Natural killer cell treated with Interleukin-12 subunit alpha and Interleukin-12 subunit beta and Interleukin-15 and Interleukin-18, amount 100 ng/mL, for 72 hours (primary cell): Measurements from ENCODE around the gene RELB. TPM values are rescaled to one million over a fixed set of nuclear protein-coding genes. Genes with fewer than 3 reads are reported as not detected.

Experiments used
- ATAC-seq, 2 donors: fragments of 150-1000 bp; cut with Tn5 transposase in 1 of 2; sonication (Bioruptor Pico), chemical (Tn5 transposase) in 1 of 2; 2 replicates each; pipeline ENCODE4 v1.10.0; 2021
- DNase-seq: peaks from one replicate; pipeline ENCODE4 v3.0.0; 2022; ENCODE audit warnings: low spot score
- H3K27ac Mint-ChIP-seq, 2 donors: 1 replicate in 1 of 2; 2 replicates in 1 of 2; pipeline ENCODE4 v1.8.0; 2022; ENCODE audit warnings: mixed read lengths in 2 of 2, mild to moderate bottlenecking in 1 of 2, moderate library complexity in 1 of 2
- H3K27me3 Mint-ChIP-seq, 2 donors: 1 replicate in 1 of 2; 2 replicates in 1 of 2; pipeline ENCODE4 v1.8.0; 2022; ENCODE audit warnings: mixed read lengths in 2 of 2
- H3K36me3 Mint-ChIP-seq: one replicate; pipeline ENCODE4 v1.8.0; 2022; ENCODE audit warnings: mixed read lengths
- H3K4me1 Mint-ChIP-seq, 2 donors: 1 replicate in 1 of 2; 2 replicates in 1 of 2; pipeline ENCODE4 v1.8.0; 2022; ENCODE audit warnings: low read depth in 2 of 2, mixed read lengths in 2 of 2, mild to moderate bottlenecking in 1 of 2
- H3K4me3 Mint-ChIP-seq: one replicate; pipeline ENCODE4 v1.8.0; 2022; ENCODE audit warnings: mixed read lengths
- H3K9me3 Mint-ChIP-seq: 2 replicates; pipeline ENCODE4 v1.8.0; 2022; ENCODE audit warnings: mixed read lengths
- total RNA-seq, 2 donors: library from RNA; stranded (reverse); gene quantifications; one replicate each; pipeline ENCODE4 v1.2.3, GENCODE V29; 2022

RELB gene
- total RNA-seq, 2 donors from 2014 or later, result 47.0 to 81.6 TPM

- ATAC-seq (peak; percentile 77 to 80), DNase-seq (peak; percentile 88)
- peak within 1 kb of the TSS; percentile 78 to 98 for H3K27ac Mint-ChIP-seq
- H3K9me3 Mint-ChIP-seq, result no peaks in the 10 kb centered on the region
- no peaks in the 10 kb centered on the region for H3K27me3 Mint-ChIP-seq
- no peaks in the 10 kb centered on the region for H3K36me3 Mint-ChIP-seq
- peak within 1 kb of the TSS; percentile 83 for H3K4me3 Mint-ChIP-seq
- peaks cover 21 to 31% of the 10 kb centered on the region in 2 donors for H3K4me1 Mint-ChIP-seq
Measured at GRCh38 chr19:45076029-45076850, 75.0 kb downstream of the RELB start, which contains the start of gene ZNF296. TSS of gene ZNF296 (minus strand) at chr19:45076478. CDS start at chr19:45076373, 105 bp downstream.

- peaks cover 7% of the 10 kb centered on the region for H3K36me3 Mint-ChIP-seq
Measured at GRCh38 chr19:45076851-45077730, 75.8 kb downstream of the RELB start.

GRCh38 chr19:45078390-45079062, 77.3 kb downstream of the RELB start:
- H3K9me3 Mint-ChIP-seq, result no peaks in the 10 kb centered on the region
- no peaks in the 10 kb centered on the region for H3K27me3 Mint-ChIP-seq
- peak overlapping the region; percentile 100 for H3K4me3 Mint-ChIP-seq
- H3K27ac Mint-ChIP-seq, result peak overlapping the region; percentile 98 to 99
- peaks cover 33 to 42% of the 10 kb centered on the region in 2 donors for H3K4me1 Mint-ChIP-seq
- no peak for DNase-seq
- peaks cover 11% of the 10 kb centered on the region for H3K36me3 Mint-ChIP-seq
- no peak for ATAC-seq

More at GRCh38 chr19:45076851-45077730, 75.8 kb downstream of the RELB start:
- no peak for DNase-seq
- no peaks in the 10 kb centered on the region for H3K9me3 Mint-ChIP-seq
- ATAC-seq, result no peak
- H3K4me1 Mint-ChIP-seq, result peaks cover 29 to 39% of the 10 kb centered on the region in 2 donors
- peak overlapping the region; percentile 83 for H3K4me3 Mint-ChIP-seq
- peak overlapping the region; percentile 78 to 98 for H3K27ac Mint-ChIP-seq
- no peaks in the 10 kb centered on the region for H3K27me3 Mint-ChIP-seq

GRCh38 chr19:45079063-45079910, 78.0 kb downstream of the RELB start, which contains the start of gene GEMIN7:
TSS of gene GEMIN7 (plus strand) at chr19:45079260. CDS start at chr19:45090115, 10,855 bp downstream.
- peak; percentile 86 for DNase-seq
- peak within 1 kb of the TSS; percentile 100 for H3K4me3 Mint-ChIP-seq
- H3K4me1 Mint-ChIP-seq, result peaks cover 33 to 42% of the 10 kb centered on the region in 2 donors
- H3K27me3 Mint-ChIP-seq, result no peaks in the 10 kb centered on the region
- peak; percentile 83 to 84 for ATAC-seq
- peaks cover 11% of the 10 kb centered on the region for H3K36me3 Mint-ChIP-seq
- no peaks in the 10 kb centered on the region for H3K9me3 Mint-ChIP-seq
- peak within 1 kb of the TSS; percentile 98 to 99 for H3K27ac Mint-ChIP-seq

- H3K36me3 Mint-ChIP-seq, result peaks cover 11% of the 10 kb centered on the region
- H3K4me3 Mint-ChIP-seq, result peak overlapping the region; percentile 100
- no peaks in the 10 kb centered on the region for H3K9me3 Mint-ChIP-seq
- ATAC-seq (no peak), DNase-seq (no peak)
- H3K4me1 Mint-ChIP-seq, result peaks cover 33 to 39% of the 10 kb centered on the region in 2 donors
- no peaks in the 10 kb centered on the region for H3K27me3 Mint-ChIP-seq
- H3K27ac Mint-ChIP-seq, result peak overlapping the region; percentile 98 to 99
Measured at GRCh38 chr19:45079911-45080370, 78.7 kb downstream of the RELB start.

GRCh38 chr19:45082170-45082569, 80.9 kb downstream of the RELB start:
- ATAC-seq, result no peak
- peaks cover 36 to 39% of the 10 kb centered on the region in 2 donors for H3K4me1 Mint-ChIP-seq
- peak overlapping the region; percentile 51 for H3K4me3 Mint-ChIP-seq

GRCh38 chr19:45086480-45086879, 85.2 kb downstream of the RELB start:
- H3K27me3 Mint-ChIP-seq, result no peaks in the 10 kb centered on the region
- ATAC-seq (no peak), DNase-seq (no peak)
- H3K4me1 Mint-ChIP-seq, result peaks cover 37 to 40% of the 10 kb centered on the region in 2 donors
- no peak overlapping the region for H3K4me3 Mint-ChIP-seq
- no peaks in the 10 kb centered on the region for H3K9me3 Mint-ChIP-seq
- H3K36me3 Mint-ChIP-seq, result peaks cover 18% of the 10 kb centered on the region
- H3K27ac Mint-ChIP-seq, result peak overlapping the region; percentile 85 to 86

More at GRCh38 chr19:45082170-45082569, 80.9 kb downstream of the RELB start:
- Mint-ChIP-seq H3K9me3 (no peaks in the 10 kb centered on the region), H3K36me3 (peaks cover 11% of the 10 kb centered on the region), H3K27me3 (no peaks in the 10 kb centered on the region), H3K27ac (peak overlapping the region; percentile 46 to 53)
- no peak for DNase-seq

- peak; percentile 84 to 90 for ATAC-seq
- Mint-ChIP-seq H3K27ac (peak overlapping the region; percentile 85 to 86), H3K9me3 (no peaks in the 10 kb centered on the region), H3K4me3 (peak overlapping the region; percentile 82), H3K36me3 (peaks cover 10% of the 10 kb centered on the region), H3K27me3 (no peaks in the 10 kb centered on the region), H3K4me1 (peaks cover 37 to 38% of the 10 kb centered on the region in 2 donors)
- DNase-seq, result peak; percentile 86
Measured at GRCh38 chr19:45087531-45087930, 86.3 kb downstream of the RELB start.

Other genes with a start within 250 kb of the RELB start
- gene CBLC, start 223.6 kb upstream of the RELB start, total RNA-seq, result not detected
- gene BCAM, start 192.4 kb upstream of the RELB start, total RNA-seq, result not detected
- gene NECTIN2, start 155.2 kb upstream of the RELB start, total RNA-seq, result 1 to 10 TPM; 1.3 to 1.6 TPM
- 100 to 1,000 TPM; 119 to 240 TPM for gene TOMM40, start 110.2 kb upstream of the RELB start, total RNA-seq
- gene APOE, start 95.7 kb upstream of the RELB start, total RNA-seq, result 1 to 10 TPM; 1.5 to 1.6 TPM
- gene APOC1, start 86.9 kb upstream of the RELB start, total RNA-seq, result not detected
- not detected for gene APOC4, start 59.2 kb upstream of the RELB start, total RNA-seq
- gene APOC2, start 55.4 kb upstream of the RELB start, total RNA-seq, result 1 to 10 TPM in 1 of 2 donors, not detected in 1; 4.6 TPM
- 100 to 1,000 TPM in 1 of 2 donors, 10 to 100 TPM in 1; 90.9 to 116 TPM for gene CLPTM1, start 46.1 kb upstream of the RELB start, total RNA-seq
- 100 to 1,000 TPM in 1 of 2 donors, 10 to 100 TPM in 1; 84.1 to 147 TPM for gene CLASRP, start 37.6 kb downstream of the RELB start, total RNA-seq
- gene ZNF296, start 75.0 kb downstream of the RELB start, total RNA-seq, result 1 to 10 TPM; 5.0 to 5.5 TPM
- gene GEMIN7, start 77.8 kb downstream of the RELB start, total RNA-seq, result 10 to 100 TPM; 59.0 TPM
- 10 to 100 TPM; 18.1 to 36.3 TPM for gene PPP1R37, start 91.7 kb downstream of the RELB start, total RNA-seq
- gene NKPD1, start 159.5 kb downstream of the RELB start, total RNA-seq, result under 1 TPM; 0.14 to 0.22 TPM
- 10 to 100 TPM; 17.5 to 33.5 TPM for gene TRAPPC6A, start 176.8 kb downstream of the RELB start, total RNA-seq
- gene BLOC1S3, start 177.3 kb downstream of the RELB start, total RNA-seq, result 10 to 100 TPM; 15.4 to 20.5 TPM
- not detected for gene EXOC3L2, start 243.9 kb downstream of the RELB start, total RNA-seq
- 10 to 100 TPM; 31.4 to 42.5 TPM for gene MARK4, start 249.8 kb downstream of the RELB start, total RNA-seq